Fibroblast of gingiva (primary cell): ENCODE data around the gene METTL15.
A peak's percentile ranks its signal among the peaks of the same experiment; 100 is the strongest.
"Not testable (repeated sequence)": the region's sequence is repeated elsewhere in the genome, so short reads cannot be mapped to it uniquely, and the experiment has no call there.

ENCODE experiments used
- DNase-seq: peaks from one replicate; pipeline ENCODE4 v3.0.0-alpha.2; 2011; ENCODE audit warnings: low read depth

The METTL15 gene

DNA sequence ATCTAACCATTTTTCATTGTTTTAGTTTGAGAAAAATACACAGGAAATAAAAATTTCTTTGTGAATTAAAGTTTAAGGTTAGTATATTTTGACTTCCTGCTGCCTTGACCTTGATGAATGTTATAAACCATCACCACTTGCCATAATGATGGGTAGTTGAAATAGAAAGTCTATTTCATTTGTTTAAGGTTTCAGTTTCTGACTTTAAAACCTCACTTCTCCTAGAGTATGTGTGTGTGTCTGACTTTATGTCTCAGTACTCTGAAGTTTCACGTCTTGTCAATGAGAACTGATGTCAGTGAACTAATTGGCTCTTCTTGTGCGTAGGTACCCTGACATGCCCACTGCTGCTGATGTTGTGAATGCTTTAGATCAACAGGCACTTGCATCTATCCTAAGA, 188.2 kb downstream of the METTL15 start:
- DNase-seq, result no peak

DNA sequence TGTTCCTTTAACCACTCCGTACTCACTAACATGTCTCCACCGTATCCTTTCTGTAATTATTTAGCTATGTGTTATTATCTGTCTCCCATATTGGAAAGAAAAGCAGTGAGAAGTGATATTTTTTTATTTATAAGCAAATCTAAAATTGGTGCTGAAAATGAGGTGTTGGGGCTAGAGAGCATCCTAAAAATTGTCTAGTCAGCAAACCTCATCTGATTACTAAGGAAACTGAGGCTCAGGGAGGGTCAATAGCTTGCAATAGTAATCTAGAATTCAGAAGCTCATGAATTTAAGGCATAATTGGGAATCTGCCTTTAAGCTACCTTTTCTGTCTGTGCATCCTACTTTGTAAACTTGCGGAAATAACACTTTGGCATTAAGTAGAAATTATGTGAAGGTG, 190.0 kb downstream of the METTL15 start:
- DNase-seq, result no peak

DNA sequence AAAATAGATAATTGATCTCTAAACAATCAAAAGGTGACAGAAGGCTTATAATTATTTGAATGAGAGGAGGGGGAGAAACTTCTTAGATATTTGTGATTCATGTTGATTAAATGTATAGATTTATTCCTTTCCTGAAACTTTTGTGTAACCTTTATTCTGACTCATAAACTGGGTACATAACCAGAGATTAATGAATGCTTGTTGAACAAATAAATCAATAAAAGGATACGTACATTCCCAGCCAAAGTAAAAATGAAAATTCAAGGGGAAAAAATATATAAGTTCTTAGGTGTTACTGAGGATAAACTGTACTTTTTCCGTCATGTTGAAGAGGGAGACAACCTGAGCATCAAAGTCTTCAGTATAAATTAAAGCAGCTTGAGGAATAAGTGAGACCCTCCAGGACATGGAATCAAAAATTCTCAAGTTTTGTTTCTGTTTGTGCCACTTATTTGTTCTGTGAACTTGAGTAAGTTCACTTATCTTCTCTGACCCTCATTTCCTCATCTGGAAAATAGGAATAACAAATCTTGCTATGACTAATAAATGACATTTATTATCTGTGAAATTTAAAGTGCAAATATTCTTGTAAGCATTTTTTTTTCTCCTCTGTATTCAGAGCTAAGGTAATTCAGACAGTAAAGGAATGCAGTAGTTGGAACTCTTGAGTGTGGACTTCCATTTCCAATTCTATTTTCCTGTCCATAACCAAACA, 195.4 kb downstream of the METTL15 start:
- no peak for DNase-seq

GRCh38 chr11:28315440-28315839, 207.3 kb downstream of the METTL15 start:
- no peak for DNase-seq

- peak; percentile 9 for DNase-seq
Measured at GRCh38 chr11:28318871-28319270, 210.7 kb downstream of the METTL15 start.

DNA sequence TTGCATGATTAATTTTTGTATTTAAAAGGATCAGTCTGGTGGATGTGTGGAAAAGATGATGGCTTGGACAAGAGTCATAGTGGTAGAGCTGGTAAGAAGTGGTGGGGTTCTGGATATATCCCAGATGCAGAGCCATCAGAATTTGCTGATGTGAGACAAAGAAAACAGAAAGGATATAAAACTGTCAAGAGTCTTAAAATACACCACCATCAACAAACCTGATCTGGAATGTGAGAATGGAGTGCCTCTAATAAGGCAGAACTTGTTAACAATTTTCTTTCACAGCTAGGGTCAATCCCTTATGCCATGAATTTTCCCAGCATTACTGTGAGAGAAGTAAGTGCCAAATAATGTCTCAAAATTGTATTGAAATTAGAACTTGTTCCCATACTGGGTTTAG, 215.4 kb downstream of the METTL15 start:
- DNase-seq, result no peak

DNA sequence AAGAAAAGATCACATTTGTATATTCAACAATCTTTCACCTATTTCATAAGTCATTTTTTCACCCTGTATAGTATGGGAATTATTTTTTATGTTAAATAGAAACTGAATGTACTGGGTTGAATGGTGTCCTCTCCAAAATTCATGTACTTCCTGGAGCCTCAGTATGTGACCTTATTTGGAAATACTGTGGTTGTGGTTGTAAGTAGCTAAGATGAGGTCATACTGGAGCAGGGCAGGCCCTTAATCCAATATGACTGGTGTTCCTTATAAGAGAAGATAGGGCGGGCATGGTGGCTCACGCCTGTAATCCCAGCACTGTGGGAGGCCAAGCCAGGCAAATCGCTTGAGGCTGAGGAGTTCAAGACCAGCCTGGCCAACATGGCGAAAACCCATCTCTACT, 224.2 kb downstream of the METTL15 start:
- DNase-seq, result not testable (repeated sequence)

- no peak for DNase-seq
Measured at GRCh38 chr11:28337701-28338100, 229.5 kb downstream of the METTL15 start.

DNA sequence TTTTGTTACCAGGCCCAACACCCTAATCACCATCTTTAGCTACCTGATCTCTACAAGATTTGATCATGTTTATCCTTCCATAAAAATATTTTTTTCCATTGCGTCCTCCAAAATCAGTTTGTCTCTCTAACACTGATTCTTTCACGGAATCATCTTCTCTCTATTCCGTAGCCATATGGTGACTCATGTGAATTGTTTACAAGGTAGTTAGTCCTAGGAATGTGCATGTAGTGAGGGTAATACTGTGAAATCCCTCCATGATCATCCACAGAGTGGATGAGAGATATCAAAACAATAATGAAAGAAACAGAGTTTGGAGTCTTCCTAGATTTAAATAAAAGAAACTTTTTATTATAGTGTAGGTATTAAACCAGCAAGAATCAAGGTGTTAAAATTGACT, 230.2 kb downstream of the METTL15 start:
- no peak for DNase-seq

GRCh38 chr11:28339488-28339887, 231.3 kb downstream of the METTL15 start:
- DNase-seq, result no peak

DNA sequence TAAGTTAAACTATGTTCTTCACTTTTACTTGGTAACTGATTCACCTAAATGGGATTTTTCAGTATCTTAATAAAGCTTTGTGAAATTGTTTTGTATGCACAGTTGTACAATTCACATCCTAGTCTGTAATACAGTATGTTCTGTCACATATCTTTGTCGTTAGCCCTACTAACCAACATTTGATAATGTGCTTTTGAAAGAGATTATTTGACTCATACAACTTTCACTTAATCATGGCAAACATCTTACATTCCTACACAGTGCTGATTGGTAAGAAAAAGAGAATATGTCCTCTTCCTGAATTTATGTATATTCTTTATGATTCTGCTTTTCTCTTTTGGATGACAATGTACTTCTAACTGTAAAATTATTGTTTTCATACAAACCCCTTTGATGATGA, 234.5 kb downstream of the METTL15 start:
- no peak for DNase-seq

- DNase-seq, result peak; percentile 68
Measured at GRCh38 chr11:28343304-28344233, 235.4 kb downstream of the METTL15 start.

- DNase-seq, result no peak
Measured at GRCh38 chr11:28346209-28346608, 238.0 kb downstream of the METTL15 start.

- DNase-seq, result peak; percentile 5
Measured at GRCh38 chr11:28346721-28347120, 238.5 kb downstream of the METTL15 start.

DNA sequence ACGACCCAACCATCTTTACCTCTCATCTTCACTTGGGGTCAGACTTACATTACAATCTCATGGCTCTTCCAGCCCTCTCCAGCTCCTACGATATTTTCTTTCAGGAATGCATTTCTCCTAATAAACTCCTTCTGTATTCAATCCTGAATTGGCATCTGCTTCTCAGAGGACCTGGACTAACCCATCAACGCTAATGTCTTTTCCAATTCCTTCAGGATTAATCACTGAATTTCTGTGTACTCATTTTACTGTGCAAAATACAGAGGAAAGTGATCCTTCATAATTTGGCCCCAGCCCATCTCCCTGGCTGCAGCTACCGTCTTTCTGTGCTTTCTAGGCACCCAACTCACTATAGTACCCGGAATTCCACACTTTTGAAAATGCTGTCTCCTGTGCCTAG, 239.2 kb downstream of the METTL15 start:
- peak; percentile 13 for DNase-seq

DNA sequence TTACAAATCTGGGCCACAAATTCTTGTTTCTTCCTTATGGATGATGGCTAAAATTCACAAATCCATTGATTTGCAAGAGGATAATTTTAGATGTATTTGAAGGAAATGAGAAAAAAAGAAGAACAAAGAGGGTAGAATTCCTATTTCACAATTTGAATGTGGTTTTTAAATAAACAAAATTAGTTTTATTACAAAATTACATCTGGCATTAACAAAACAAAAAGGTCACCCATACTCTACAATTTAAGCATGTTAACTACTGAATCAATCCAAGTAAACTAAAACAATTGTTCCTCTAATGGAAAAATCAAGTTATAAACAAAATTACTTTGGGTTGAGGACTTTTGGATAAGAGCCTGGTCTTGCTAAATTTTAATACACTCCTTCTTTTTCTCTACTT, 242.0 kb downstream of the METTL15 start:
- peak; percentile 71 for DNase-seq

GRCh38 chr11:28353991-28354390, 245.8 kb downstream of the METTL15 start:
- no peak for DNase-seq

DNA sequence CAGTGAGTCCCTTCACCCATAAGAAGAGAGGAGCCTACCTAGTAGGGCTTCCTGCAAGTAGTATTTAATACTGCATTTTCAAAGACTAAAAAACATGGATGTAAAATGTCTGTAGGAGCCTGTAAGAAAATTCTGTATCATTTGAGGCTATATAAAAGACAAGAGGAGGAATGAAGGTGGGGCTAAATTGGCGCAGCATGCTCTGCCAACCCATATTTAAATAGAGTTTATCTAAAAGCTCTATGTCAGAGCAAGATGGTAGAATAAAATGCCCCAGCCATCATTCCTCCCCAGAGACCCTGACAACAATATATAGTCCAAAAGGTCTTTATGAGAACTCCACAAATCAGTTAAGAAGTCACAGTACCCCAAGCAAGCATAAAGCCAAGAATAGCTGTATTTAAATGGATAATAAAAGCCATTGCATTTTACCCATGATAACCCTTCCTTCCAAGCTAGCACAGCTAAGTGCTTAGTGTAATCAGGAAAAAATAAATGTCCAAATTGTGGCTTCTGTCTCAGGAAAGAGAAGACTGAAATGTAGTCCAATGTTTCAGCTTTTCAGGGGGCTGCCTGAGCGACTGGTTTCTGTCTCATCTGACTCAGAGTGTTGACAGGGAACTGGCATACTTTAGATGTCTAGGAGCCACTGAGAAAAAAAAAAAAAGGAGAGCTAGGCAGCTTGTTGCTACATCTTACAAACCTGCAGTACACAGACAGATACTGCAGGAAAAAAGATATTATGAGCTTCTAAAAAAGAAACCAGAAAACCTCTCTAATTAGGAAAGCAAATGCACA, 258.6 kb downstream of the METTL15 start:
- no peak for DNase-seq

- DNase-seq, result not testable (repeated sequence)
Measured at GRCh38 chr11:28378095-28378494, 269.9 kb downstream of the METTL15 start.
